Measurements from ENCODE around the gene RMDN2.

Gene RMDN2

DNA sequence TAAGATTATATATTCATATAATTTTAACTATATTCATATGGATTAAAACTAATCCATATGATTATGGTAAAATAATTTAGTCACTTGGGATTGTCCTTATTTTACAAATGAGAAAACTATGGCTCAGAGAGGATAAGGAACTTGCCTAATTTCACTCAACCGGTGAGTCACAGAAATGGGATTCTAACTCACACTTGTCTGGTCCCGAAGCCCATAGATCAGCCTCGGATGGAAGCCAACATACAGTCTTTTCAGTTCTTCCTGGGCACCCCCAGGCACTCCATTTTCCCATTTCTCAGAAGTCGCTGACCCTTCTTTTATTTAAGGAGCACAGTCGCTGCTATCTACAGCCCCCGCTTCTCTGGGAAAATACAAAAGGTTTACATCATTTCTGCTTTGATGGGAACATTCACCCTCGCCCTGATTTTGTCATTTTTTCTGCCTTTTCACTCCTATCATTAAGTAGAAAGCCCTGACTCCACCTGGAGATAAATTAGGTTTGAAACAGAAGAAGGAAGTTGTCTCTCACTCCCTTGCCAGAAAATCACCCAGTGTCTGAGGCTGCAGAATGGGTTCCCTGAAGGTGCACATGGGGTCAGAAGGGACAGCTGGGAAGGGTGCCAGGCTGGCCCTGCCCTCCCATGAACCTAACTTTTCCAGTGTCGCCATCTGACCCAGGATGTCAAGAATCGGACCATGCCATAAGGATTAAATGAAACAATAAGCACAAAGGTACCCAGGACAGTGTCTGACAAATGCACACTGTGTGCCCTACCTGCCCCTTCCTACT lies 114.2 kb downstream of the RMDN2 start:
- DNase-seq (ENCODE audit: low read depth, low spot score), result no peak

DNA sequence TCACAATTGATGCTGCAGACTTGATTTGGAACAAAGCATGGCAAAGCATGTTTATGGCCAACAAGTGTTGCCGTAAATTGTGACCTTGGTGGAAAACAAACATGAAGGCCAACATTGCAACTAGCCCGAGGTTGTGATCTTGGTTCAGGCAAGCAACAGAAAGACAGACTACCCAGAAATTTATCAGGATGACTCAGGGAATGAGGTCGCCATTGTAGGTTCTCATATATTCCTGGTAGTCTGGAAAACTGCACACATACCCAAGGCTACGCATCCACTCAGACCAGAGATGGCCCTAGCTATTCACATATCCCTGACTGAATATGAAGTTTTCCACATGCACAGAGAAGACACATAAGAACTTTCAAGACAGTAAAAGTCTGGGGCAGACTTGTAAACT lies 120.7 kb downstream of the RMDN2 start:
- no peak for DNase-seq (ENCODE audit: low read depth, low spot score)

DNA sequence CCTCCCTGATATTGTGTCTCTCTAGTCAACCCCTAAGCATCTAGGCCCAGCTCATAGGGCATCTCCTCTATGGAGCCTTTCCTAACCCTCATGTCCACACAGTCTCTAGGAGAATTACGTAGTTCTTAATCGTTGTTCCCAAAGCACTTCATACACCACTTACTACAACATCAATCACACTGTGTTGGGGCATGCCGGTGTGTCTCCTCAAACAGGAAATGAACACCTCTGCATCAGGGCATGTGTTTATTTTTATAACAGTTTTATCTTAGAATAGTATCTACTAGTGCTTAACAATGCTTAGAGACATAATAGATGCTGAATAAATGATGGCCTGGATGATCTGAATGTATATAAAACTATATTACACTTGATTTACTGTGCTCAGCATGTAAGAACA lies 131.1 kb downstream of the RMDN2 start:
- DNase-seq (ENCODE audit: low read depth, low spot score), result no peak

DNA sequence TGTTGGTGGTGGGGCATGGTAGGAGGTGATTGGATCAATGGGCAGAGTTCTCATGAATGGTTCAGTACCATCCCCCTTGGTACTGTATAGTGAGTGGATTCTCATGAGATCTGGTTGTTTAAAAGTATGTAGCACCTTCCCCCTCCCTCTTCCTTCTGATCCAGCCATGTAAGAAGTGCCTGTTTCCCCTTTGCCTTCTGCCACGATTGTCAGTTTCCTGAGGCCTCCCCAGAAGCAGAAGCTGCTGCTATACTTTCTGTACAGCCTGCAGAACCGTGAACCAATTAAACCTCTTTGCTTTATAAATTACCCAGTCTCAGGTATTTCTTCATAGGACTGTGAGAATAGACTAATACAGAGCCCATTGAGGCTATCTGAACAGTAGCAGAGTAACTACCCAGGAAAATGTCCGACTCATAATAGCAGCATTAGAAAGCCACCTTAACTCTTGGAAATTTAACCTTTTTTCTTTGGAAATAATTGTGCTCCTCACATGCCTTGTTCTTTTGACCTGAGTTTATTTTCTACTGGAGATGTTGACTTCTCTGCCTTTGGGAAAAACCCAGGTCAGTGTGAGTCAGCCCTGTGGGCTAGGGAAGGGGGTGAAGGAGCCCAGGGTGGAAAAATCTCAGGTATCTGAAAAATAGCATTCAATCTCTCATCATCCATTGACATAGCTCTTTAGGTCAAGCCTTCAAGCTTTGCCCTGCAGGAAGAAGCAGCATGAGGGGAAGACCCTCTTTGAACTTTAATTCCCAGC lies 132.7 kb downstream of the RMDN2 start:
- no peak for DNase-seq (ENCODE audit: low read depth, low spot score)

DNA sequence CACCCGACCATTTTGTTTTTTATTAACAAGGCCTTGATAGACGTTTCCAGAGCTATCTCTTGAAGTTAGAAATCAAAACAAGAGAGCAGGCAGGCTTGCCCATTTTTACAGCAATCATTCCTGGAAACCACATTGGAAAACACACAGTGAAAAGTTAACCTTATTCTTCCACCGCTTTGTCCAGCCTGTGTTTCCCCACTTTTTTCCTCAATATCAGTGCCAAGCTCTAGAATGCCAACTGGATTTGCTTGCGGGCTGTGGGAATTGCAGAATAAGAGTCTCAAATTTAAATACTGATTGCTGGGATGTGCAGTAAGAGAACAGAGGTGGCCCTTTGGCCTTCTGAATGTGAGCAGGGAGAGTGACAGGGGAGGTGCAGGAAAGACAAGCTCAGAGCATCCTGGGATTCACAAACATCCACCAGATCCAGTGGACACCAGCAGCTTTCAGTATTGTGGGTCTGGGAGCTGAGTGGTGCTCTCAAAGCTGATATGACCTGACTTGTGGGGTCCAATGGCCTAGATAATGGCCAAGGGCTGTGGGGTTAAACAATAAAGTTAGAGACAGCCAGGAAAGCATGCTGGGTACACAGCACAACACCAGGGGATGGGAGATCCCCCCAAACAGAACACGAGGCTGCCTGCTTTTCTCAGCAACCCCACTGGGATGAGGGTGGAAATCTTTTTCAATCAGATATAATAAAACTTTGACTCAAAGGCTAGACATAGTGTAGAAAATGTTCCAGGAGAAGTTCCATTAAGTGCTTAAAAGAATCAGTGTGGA lies 135.3 kb downstream of the RMDN2 start:
- no peak for DNase-seq (ENCODE audit: low read depth, low spot score)

DNA sequence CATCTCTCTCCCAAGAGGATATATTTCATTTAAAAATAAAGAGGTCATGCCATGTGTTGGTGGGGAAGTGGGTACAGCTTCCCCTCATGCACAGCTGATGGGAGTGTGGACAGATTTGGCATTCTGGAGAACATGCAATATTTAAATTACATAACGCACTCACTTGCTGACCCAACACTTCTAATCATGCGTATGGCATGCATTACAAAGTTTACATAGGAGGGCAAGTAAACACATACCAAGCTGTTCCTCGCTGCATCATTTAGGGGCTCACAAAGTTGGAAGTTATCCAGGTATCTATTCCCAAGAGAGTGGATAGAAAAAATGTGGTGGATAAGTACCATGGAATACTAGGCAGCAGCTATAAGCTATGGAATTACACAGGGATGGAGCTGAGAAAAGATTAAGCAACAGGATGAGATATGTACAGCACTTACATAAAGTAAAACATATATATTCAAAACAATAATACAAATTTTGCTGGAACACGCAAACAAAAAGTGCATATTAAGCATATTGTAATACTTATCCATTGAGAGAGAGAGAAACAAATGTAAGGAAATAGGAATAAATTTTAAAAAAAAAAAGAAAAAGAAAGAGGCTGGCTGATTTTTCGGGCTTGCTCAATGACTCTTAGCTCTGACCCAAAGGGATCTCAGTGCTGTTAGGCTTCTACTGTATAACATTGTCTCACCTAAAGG lies 139.9 kb downstream of the RMDN2 start:
- no peak for DNase-seq (ENCODE audit: low read depth, low spot score)

DNA sequence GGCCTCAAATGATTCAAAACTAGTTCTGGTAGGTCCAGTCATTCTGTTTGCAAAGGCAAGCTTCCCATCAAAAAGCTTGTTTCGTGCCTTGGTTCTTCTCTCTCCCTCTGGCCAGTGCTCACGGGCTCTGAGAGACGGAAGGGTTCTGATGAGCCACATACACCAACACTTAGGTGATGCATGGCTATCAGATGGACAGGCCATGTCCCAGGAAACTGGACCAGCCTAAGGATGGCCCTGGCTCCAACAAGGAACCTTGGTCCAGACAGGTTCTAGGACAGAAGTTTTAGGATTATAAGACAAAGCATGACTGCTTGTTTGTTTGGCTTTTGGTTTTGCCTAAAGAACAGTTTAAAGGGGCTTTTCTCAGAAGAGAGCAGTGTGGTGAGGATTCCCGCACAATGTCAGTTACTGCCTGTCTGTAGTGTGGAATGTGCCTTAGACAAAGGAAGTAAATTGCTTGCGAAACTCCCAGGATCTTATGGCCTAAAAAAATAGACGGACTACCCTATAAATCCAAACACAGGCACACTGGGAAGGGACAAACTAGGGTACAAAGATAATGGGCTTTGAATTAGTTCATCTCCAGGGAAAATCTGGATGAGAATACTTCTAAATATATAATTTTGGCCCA lies 140.5 kb downstream of the RMDN2 start:
- no peak for DNase-seq (ENCODE audit: low read depth, low spot score)

DNA sequence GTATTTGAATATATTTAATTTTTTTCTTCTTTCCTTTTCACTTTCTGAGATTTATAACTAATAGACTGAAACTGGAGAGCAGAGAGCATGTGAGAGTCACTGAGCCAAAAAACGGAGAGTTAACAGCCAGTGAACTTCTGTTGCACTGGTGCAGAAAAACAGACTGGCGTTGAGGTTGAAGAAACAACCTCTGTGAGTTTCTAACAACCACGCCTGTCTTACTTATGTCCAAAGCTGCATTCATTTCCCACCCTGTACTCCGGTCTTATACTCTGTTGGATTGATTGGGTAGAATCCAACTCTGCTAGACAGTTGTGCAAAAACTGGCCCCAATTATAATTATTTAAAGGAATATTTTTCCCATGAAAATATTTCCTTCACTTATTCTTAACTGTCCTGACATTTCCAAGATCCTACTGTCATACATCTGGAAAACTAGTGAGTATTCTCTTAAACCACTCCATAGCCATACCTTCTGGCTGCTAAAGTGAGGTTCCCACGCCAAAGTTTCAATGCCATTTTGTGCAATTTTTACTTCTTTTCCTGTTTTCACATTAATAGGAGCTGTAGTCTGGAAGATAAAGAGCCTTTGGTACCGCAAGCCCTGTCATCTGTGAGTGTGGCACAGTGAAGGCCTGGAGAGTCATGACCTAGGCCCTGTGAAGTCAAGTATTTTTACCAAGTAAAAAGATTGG lies 141.5 kb downstream of the RMDN2 start:
- DNase-seq (ENCODE audit: low read depth, low spot score), result no peak

Data from activated naive CD8-positive, alpha-beta T cell treated with anti-CD3 and anti-CD28 coated beads, Interleukin-2, amount 50 U/mL, for 16 hours (primary cell).